Tibial nerve (tissue), 4 donors: ENCODE measurements around the gene TPM1. TPM values are rescaled to one million over a fixed set of nuclear protein-coding genes. Genes with fewer than 3 reads are reported as not detected.

ENCODE experiments used
- DNase-seq, 2 donors: peaks; one replicate each; pipeline ENCODE4 v3.0.0-alpha.2; 2019; ENCODE audit warnings: low spot score in 2 of 2
- H3K27ac ChIP-seq, 4 donors: fragments of 200-600 bp; sonication (generic) in 3 of 4; one replicate each; pipeline ENCODE4 v1.5.1; 2017 to 2019; ENCODE audit warnings: mild to moderate bottlenecking in 1 of 4
- H3K27me3 ChIP-seq, 2 donors: fragments of 200-600 bp; sonication (generic) in 1 of 2; one replicate each; pipeline versions ENCODE4 v1.5.1 to v1.6.0; 2017 to 2019
- H3K36me3 ChIP-seq, 3 donors: fragments of 200-600 bp; sonication (generic); one replicate each; pipeline ENCODE4 v1.5.1; 2018 to 2019
- H3K4me1 ChIP-seq, 4 donors: fragments of 200-600 bp; sonication (generic) in 3 of 4; one replicate each; pipeline ENCODE4 v1.5.1; 2017 to 2019
- H3K4me3 ChIP-seq, 4 donors: fragments of 200-600 bp; sonication (generic) in 3 of 4; one replicate each; pipeline ENCODE4 v1.5.1; 2017 to 2019; ENCODE audit warnings: mild to moderate bottlenecking in 1 of 4, moderate library complexity in 1 of 4
- H3K9me3 ChIP-seq, 4 donors: fragments of 200-600 bp; sonication (generic) in 3 of 4; one replicate each; pipeline ENCODE4 v1.5.1; 2017 to 2019
- CTCF ChIP-seq, 5 experiments: fragments of 200-600 bp in 3 of 5; fragments of 450-650 bp in 2 of 5; sonication (generic) in 3 of 5; IDR thresholded peaks; one replicate each; pipeline ENCODE4 v1.5.1; 2016 to 2019; ENCODE audit warnings: antibody characterized with exemption in 5 of 5, mild to moderate bottlenecking in 3 of 5, moderate library complexity in 2 of 5
- EP300 ChIP-seq, 2 donors: sonication (generic); formaldehyde crosslinking; IDR thresholded peaks; one replicate each; pipeline ENCODE4 v1.6.1; 2017; ENCODE audit warnings: antibody characterized with exemption in 2 of 2, mild to moderate bottlenecking in 1 of 2
- POLR2A ChIP-seq, 2 donors: fragments of 450-650 bp; IDR thresholded peaks; one replicate each; pipeline ENCODE4 v1.6.1; 2017; ENCODE audit warnings: antibody characterized with exemption in 2 of 2, mild to moderate bottlenecking in 2 of 2, moderate library complexity in 2 of 2
- WGBS, 2 donors: methylation state at CpG; one replicate each; pipeline ENCODE4 v1.1.5; 2018; 5-methylcytosine and 5-hydroxymethylcytosine counted together
- total RNA-seq, 4 donors: library from RNA; depleted of rRNA; stranded (reverse); fragments of >200 nt; gene quantifications; one replicate each; pipeline ENCODE4 v1.1.0, GENCODE V29; 2016

TPM1 gene
- total RNA-seq, 4 donors from 2014 or later = 311 to 468 (median 366) TPM

- Histone ChIP-seq H3K4me3 (no peak overlapping the region), H3K27me3 (no peaks in the 10 kb centered on the region), H3K4me1 (peaks cover 0 to 18% (median 6%) of the 10 kb centered on the region in 4 donors), H3K27ac (no peak overlapping the region), H3K36me3 (peaks cover 0 to 39% (median 0%) of the 10 kb centered on the region in 3 donors), H3K9me3 (no peaks in the 10 kb centered on the region)
- no peak for DNase-seq
- WGBS, 2 donors = 67 to 75% methylated on average over 3 of the region's 3 CpGs
- TF ChIP-seq CTCF (IDR thresholded peaks at IDR 0.05) (no peak), EP300 (IDR thresholded peaks at IDR 0.05) (no peak), POLR2A (IDR thresholded peaks at IDR 0.05) (no peak)
Observed at GRCh38 chr15:63072023-63072650, 29.6 kb downstream of the TPM1 start.

GRCh38 chr15:63072809-63073277 is 30.3 kb downstream of the TPM1 start:
- Histone ChIP-seq H3K4me3 (no peak overlapping the region), H3K27me3 (no peaks in the 10 kb centered on the region), H3K27ac (no peak overlapping the region), H3K4me1 (peaks cover 0 to 18% (median 6%) of the 10 kb centered on the region in 4 donors), H3K9me3 (no peaks in the 10 kb centered on the region), H3K36me3 (peaks cover 0 to 32% (median 0%) of the 10 kb centered on the region in 3 donors)
- DNase-seq = no peak
- 91 to 96% methylated on average over 9 of the region's 9 CpGs for WGBS, 2 donors
- TF ChIP-seq EP300 (IDR thresholded peaks at IDR 0.05) = no peak
- TF ChIP-seq CTCF (IDR thresholded peaks at IDR 0.05) = no peak
- TF ChIP-seq POLR2A (IDR thresholded peaks at IDR 0.05) = no peak

GRCh38 chr15:63073497-63074172 is 31.1 kb downstream of the TPM1 start:
- Histone ChIP-seq H3K27me3 (no peaks in the 10 kb centered on the region), H3K36me3 (peaks cover 0 to 24% (median 0%) of the 10 kb centered on the region in 3 donors), H3K4me3 (no peak overlapping the region), H3K4me1 (peaks cover 0 to 18% (median 6%) of the 10 kb centered on the region in 4 donors), H3K27ac (no peak overlapping the region), H3K9me3 (no peaks in the 10 kb centered on the region)
- DNase-seq = no peak
- WGBS, 2 donors = 73 to 76% methylated on average over 9 of the region's 9 CpGs
- TF ChIP-seq CTCF (IDR thresholded peaks at IDR 0.05) = no peak
- no peak for TF ChIP-seq POLR2A (IDR thresholded peaks at IDR 0.05)
- TF ChIP-seq EP300 (IDR thresholded peaks at IDR 0.05) = no peak

- H3K4me3 ChIP-seq = no peak overlapping the region
- no peak for TF ChIP-seq CTCF (IDR thresholded peaks at IDR 0.05)
- no peak for TF ChIP-seq POLR2A (IDR thresholded peaks at IDR 0.05)
- no peak for TF ChIP-seq EP300 (IDR thresholded peaks at IDR 0.05)
- no peaks in the 10 kb centered on the region for H3K9me3 ChIP-seq
- peak overlapping the region in 1 of 4 donors; percentile 30 for H3K27ac ChIP-seq
- no peak for DNase-seq
- peaks cover 0 to 17% (median 0%) of the 10 kb centered on the region in 3 donors for H3K36me3 ChIP-seq
- 55 to 58% methylated on average over 17 of the region's 17 CpGs for WGBS, 2 donors
- peaks cover 0 to 18% (median 6%) of the 10 kb centered on the region in 4 donors for H3K4me1 ChIP-seq
- no peaks in the 10 kb centered on the region for H3K27me3 ChIP-seq
Observed at GRCh38 chr15:63075015-63075983, 32.8 kb downstream of the TPM1 start.
